Tibial artery (tissue), 4 donors: ENCODE measurements around the gene PGGHG.
A peak's percentile ranks its signal among the peaks of the same experiment; 100 is the strongest.
"Not testable (repeated sequence)": the region's sequence is repeated elsewhere in the genome, so short reads cannot be mapped to it uniquely, and the experiment has no call there.

Experiments used
- DNase-seq, 2 donors: peaks; one replicate each; pipeline ENCODE4 v3.0.0-alpha.2; 2019
- H3K27ac ChIP-seq, 2 donors: fragments of 200-600 bp; sonication (generic) in 1 of 2; 1 replicate in 1 of 2; 2 replicates in 1 of 2; pipeline ENCODE4 v1.5.1; 2018 to 2019; ENCODE audit warnings: mild to moderate bottlenecking in 1 of 2
- H3K27me3 ChIP-seq, 2 donors: fragments of 200-600 bp; sonication (generic) in 1 of 2; one replicate each; pipeline versions ENCODE4 v1.5.1 to v1.6.0; 2016 to 2019
- H3K36me3 ChIP-seq, 3 donors: fragments of 200-600 bp; sonication (generic) in 2 of 3; one replicate each; pipeline ENCODE4 v1.5.1; 2016 to 2019; ENCODE audit warnings: mild to moderate bottlenecking in 2 of 3
- H3K4me1 ChIP-seq, 4 donors: fragments of 200-600 bp; sonication (generic) in 2 of 4; 1 replicate in 3 of 4; 2 replicates in 1 of 4; pipeline ENCODE4 v1.5.1; 2016 to 2019
- H3K4me3 ChIP-seq, 2 donors: fragments of 200-600 bp; sonication (generic) in 1 of 2; 1 replicate in 1 of 2; 2 replicates in 1 of 2; pipeline ENCODE4 v1.5.1; 2018 to 2019; ENCODE audit warnings: mild to moderate bottlenecking in 2 of 2
- H3K9me3 ChIP-seq, 3 donors: fragments of 200-600 bp; sonication (generic) in 1 of 3; one replicate each; pipeline ENCODE4 v1.5.1; 2016 to 2019
- CTCF ChIP-seq, 2 experiments: fragments of 200-600 bp in 1 of 2; fragments of 450-650 bp in 1 of 2; IDR thresholded peaks; one replicate each; pipeline ENCODE4 v1.5.1; 2017 to 2019; ENCODE audit warnings: antibody characterized with exemption in 2 of 2, mild to moderate bottlenecking in 1 of 2, moderate library complexity in 1 of 2
- intact Hi-C: fragments of 100-400 bp; cut with DNase I; formaldehyde crosslinking; loops from one replicate; pipeline ENCODE4 v1.15.0; 2023; ENCODE audit warnings: low total_unique reads

PGGHG gene

GRCh38 chr11:315516-315994 lies 26.6 kb downstream of the PGGHG start:
- intact Hi-C loops, result no loop called here
- Histone ChIP-seq H3K27me3 (peaks cover 0 to 11% of the 10 kb centered on the region in 2 donors), H3K27ac (peak overlapping the region; percentile 14 to 30), H3K4me3 (peak overlapping the region; percentile 50 to 51), H3K9me3 (no peaks in the 10 kb centered on the region), H3K4me1 (peaks cover 0 to 29% (median 17%) of the 10 kb centered on the region in 4 donors), H3K36me3 (no peaks in the 10 kb centered on the region)
- DNase-seq, result peak in 1 of 2 donors; percentile 21
- no peak for TF ChIP-seq CTCF (IDR thresholded peaks at IDR 0.05)

GRCh38 chr11:316031-316701 lies 27.2 kb downstream of the PGGHG start:
- Histone ChIP-seq H3K9me3 (no peaks in the 10 kb centered on the region), H3K4me1 (peaks cover 0 to 31% (median 18%) of the 10 kb centered on the region in 4 donors), H3K27me3 (peaks cover 0 to 11% of the 10 kb centered on the region in 2 donors), H3K4me3 (peak overlapping the region; percentile 50 to 51), H3K27ac (peak overlapping the region; percentile 14 to 30), H3K36me3 (no peaks in the 10 kb centered on the region)
- intact Hi-C loops, result no loop called here
- DNase-seq, result peak; percentile 21 to 67
- no peak for TF ChIP-seq CTCF (IDR thresholded peaks at IDR 0.05)

GRCh38 chr11:316891-317301 lies 28.0 kb downstream of the PGGHG start:
- H3K4me3 ChIP-seq, result peak overlapping the region; percentile 50 to 51

GRCh38 chr11:317668-318404 lies 28.9 kb downstream of the PGGHG start:
- H3K9me3 ChIP-seq, intact Hi-C loops, H3K36me3 ChIP-seq: not testable (repeated sequence)
- peak; percentile 22 to 42 for DNase-seq
- Histone ChIP-seq H3K4me3 (peak overlapping the region in 1 of 2 donors; percentile 46), H3K27ac (peak overlapping the region; percentile 28 to 55), H3K4me1 (peaks cover 0 to 24% (median 14%) of the 10 kb centered on the region in 4 donors), H3K27me3 (peaks cover 0 to 11% of the 10 kb centered on the region in 2 donors)

More at GRCh38 chr11:316891-317301, 28.0 kb downstream of the PGGHG start:
- H3K27ac ChIP-seq, result peak overlapping the region in 1 of 2 donors; percentile 28
- no peaks in the 10 kb centered on the region for H3K36me3 ChIP-seq
- TF ChIP-seq CTCF (IDR thresholded peaks at IDR 0.05), result no peak
- H3K4me1 ChIP-seq, result peaks cover 0 to 27% (median 17%) of the 10 kb centered on the region in 4 donors
- DNase-seq, result no peak
- intact Hi-C loops, result no loop called here
- peaks cover 0 to 11% of the 10 kb centered on the region in 2 donors for H3K27me3 ChIP-seq
- no peaks in the 10 kb centered on the region for H3K9me3 ChIP-seq

- H3K9me3 ChIP-seq, intact Hi-C loops, H3K36me3 ChIP-seq: not testable (repeated sequence)
- Histone ChIP-seq H3K27me3 (peaks cover 0 to 11% of the 10 kb centered on the region in 2 donors), H3K4me3 (peak overlapping the region; percentile 79 to 100), H3K4me1 (peaks cover 0 to 19% (median 11%) of the 10 kb centered on the region in 4 donors), H3K27ac (peak overlapping the region; percentile 93 to 100)
- peak in 1 of 2 donors; percentile 66 for DNase-seq
These were observed 29.6 kb downstream of the PGGHG start for GRCh38 chr11:318405-319120.

GRCh38 chr11:319121-319887 lies 30.4 kb downstream of the PGGHG start:
- peak overlapping the region; percentile 79 to 100 for H3K4me3 ChIP-seq
- H3K27me3 ChIP-seq, result peaks cover 0 to 11% of the 10 kb centered on the region in 2 donors
- intact Hi-C loops, H3K36me3 ChIP-seq, H3K9me3 ChIP-seq: not testable (repeated sequence)
- H3K27ac ChIP-seq, result peak overlapping the region; percentile 93 to 100
- peak in 1 of 2 donors; percentile 76 for DNase-seq
- peak; percentile 5 to 34 for TF ChIP-seq CTCF (IDR thresholded peaks at IDR 0.05)
- peaks cover 0 to 21% (median 11%) of the 10 kb centered on the region in 4 donors for H3K4me1 ChIP-seq

GRCh38 chr11:319888-320273 lies 31.0 kb downstream of the PGGHG start:
- H3K36me3 ChIP-seq, H3K9me3 ChIP-seq, intact Hi-C loops: not testable (repeated sequence)
- Histone ChIP-seq H3K27ac (peak overlapping the region; percentile 93 to 100), H3K4me3 (peak overlapping the region; percentile 79 to 100), H3K4me1 (peaks cover 0 to 27% (median 13%) of the 10 kb centered on the region in 4 donors), H3K27me3 (peaks cover 0 to 11% of the 10 kb centered on the region in 2 donors)
- DNase-seq, result peak in 1 of 2 donors; percentile 64
